HPDE6-E6E7 (cell line): ENCODE measurements around the gene LRRC37A2.
"Not testable (repeated sequence)": the region's sequence is repeated elsewhere in the genome, so short reads cannot be mapped to it uniquely, and the experiment has no call there.

Experiments used
- DNase-seq: peaks from one replicate; pipeline ENCODE4 v3.0.0; 2011; ENCODE audit warnings: missing footprints; ENCODE audit errors: extremely low spot score

Gene LRRC37A2

GRCh38 chr17:46598344-46598931 is 86.2 kb downstream of the LRRC37A2 start:
- DNase-seq, result not testable (repeated sequence)

DNA sequence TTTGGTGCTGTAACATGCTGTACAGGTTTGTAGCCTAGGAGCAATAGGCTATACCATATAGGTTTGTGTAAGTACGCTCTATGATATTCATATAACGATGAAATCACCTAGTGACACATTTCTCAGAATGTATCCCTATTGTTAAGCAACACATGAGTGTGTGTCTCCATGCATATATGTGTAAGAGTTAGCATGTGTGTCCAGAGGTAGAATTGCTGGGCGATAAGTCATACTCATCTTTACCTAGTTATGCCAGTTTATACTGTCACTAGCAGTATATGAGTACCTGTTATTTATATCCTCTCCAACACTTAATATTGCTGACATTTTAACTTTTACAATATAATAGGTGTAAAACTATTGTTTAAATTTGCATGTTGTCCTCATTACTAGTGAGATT is 88.5 kb downstream of the LRRC37A2 start:
- not testable (repeated sequence) for DNase-seq

GRCh38 chr17:46603125-46603524 is 90.9 kb downstream of the LRRC37A2 start:
- not testable (repeated sequence) for DNase-seq
